ENCODE results near the gene PCBP3.

The PCBP3 gene

GRCh38 chr21:45864436-45864835 lies 220.9 kb downstream of the PCBP3 start:
- Histone ChIP-seq H3K4me3 (ENCODE audit: low read depth in 1 of 2, low read length in 2 of 2) (no peak overlapping the region), H3K9me3 (ENCODE audit: insufficient read depth, low read length, severe bottlenecking) (no peaks in the 10 kb centered on the region), H3K27ac (ENCODE audit: low read length) (no peak overlapping the region), H3K27me3 (ENCODE audit: insufficient read depth, low read length, poor library complexity) (no peaks in the 10 kb centered on the region), H3K36me3 (ENCODE audit: insufficient read depth, low read length) (no peaks in the 10 kb centered on the region), H3K79me2 (ENCODE audit: insufficient read depth, low read length) (no peaks in the 10 kb centered on the region), H3K4me1 (ENCODE audit: insufficient read depth, low read length) (no peaks in the 10 kb centered on the region), H2AFZ (ENCODE audit: low read depth, low read length) (no peak overlapping the region), H4K20me1 (ENCODE audit: insufficient read depth, low read length) (peaks cover 5% of the 10 kb centered on the region; the same call in 1 of the 2 replicates), H3K4me2 (ENCODE audit: insufficient read depth, low read length) (no peak overlapping the region), H3K9ac (ENCODE audit: low read depth, low read length) (no peak overlapping the region)
- TF ChIP-seq EZH2 (IDR thresholded peaks at IDR 0.05; ENCODE audit: borderline replicate concordance, low read depth, low read length, severe bottlenecking) (no peak), CTCF (IDR thresholded peaks at IDR 0.05; ENCODE audit: borderline replicate concordance, extremely low read depth, low read length, poor library complexity, severe bottlenecking) (no peak)
- no peak for ATAC-seq (ENCODE audit: insufficient read depth, low read depth)
- no peak for DNase-seq

DNA sequence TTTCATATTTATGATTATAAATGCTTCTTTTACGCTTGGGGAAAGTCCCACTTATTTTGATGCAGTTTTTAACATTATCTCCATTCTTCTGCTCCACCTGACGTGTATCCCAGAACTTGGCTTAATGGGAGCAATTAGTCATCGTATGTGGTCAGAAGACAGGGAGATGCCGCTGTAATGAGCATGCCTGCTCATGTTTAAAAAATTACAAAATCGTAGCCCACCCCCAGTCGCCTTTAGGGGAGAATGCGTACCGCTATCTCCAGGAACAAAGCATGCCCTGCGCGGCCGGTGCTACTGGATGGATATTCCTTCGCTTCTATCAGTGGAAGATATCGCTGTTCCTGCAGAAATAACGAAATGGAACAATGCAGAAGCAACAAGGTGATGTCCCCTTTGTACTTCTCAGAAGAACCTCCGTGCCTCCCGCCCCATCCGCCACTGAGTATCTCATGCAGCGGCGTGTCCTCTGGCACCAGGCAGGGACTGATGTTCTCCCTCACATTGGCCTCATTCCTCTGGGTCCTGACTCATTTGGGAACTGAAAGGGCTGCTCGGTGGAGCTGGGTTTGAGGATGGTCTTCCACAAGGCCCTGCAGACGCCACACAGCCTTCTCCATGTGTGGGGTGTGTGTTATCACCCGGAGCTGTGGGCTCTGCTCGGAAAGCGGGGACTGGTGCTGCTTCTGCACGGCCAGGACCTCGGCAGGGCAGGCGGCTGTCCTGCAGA lies 221.7 kb downstream of the PCBP3 start:
- H3K9me3 ChIP-seq (ENCODE audit: insufficient read depth, low read length, severe bottlenecking): no peaks in the 10 kb centered on the region
- ATAC-seq (ENCODE audit: insufficient read depth, low read depth): no peak
- H3K27ac ChIP-seq (ENCODE audit: low read length): no peak overlapping the region
- H3K79me2 ChIP-seq (ENCODE audit: insufficient read depth, low read length): no peaks in the 10 kb centered on the region
- no peak for TF ChIP-seq EZH2 (IDR thresholded peaks at IDR 0.05; ENCODE audit: borderline replicate concordance, low read depth, low read length, severe bottlenecking)
- TF ChIP-seq CTCF (IDR thresholded peaks at IDR 0.05; ENCODE audit: borderline replicate concordance, extremely low read depth, low read length, poor library complexity, severe bottlenecking): no peak
- H4K20me1 ChIP-seq (ENCODE audit: insufficient read depth, low read length): peaks cover 5% of the 10 kb centered on the region; the same call in 1 of the 2 replicates
- H3K4me1 ChIP-seq (ENCODE audit: insufficient read depth, low read length): no peaks in the 10 kb centered on the region
- no peak overlapping the region for H2AFZ ChIP-seq (ENCODE audit: low read depth, low read length)
- H3K36me3 ChIP-seq (ENCODE audit: insufficient read depth, low read length): no peaks in the 10 kb centered on the region
- H3K27me3 ChIP-seq (ENCODE audit: insufficient read depth, low read length, poor library complexity): no peaks in the 10 kb centered on the region
- no peak overlapping the region for H3K4me3 ChIP-seq (ENCODE audit: low read depth in 1 of 2, low read length in 2 of 2)
- H3K9ac ChIP-seq (ENCODE audit: low read depth, low read length): no peak overlapping the region
- H3K4me2 ChIP-seq (ENCODE audit: insufficient read depth, low read length): no peak overlapping the region
- no peak for DNase-seq

- no peak for DNase-seq
Observed at GRCh38 chr21:45866551-45866950, 223.0 kb downstream of the PCBP3 start.

More at GRCh38 chr21:45866551-45866950, 223.0 kb downstream of the PCBP3 start:
- Histone ChIP-seq H2AFZ (ENCODE audit: low read depth, low read length) (no peak overlapping the region), H3K4me3 (ENCODE audit: low read depth in 1 of 2, low read length in 2 of 2) (no peak overlapping the region), H4K20me1 (ENCODE audit: insufficient read depth, low read length) (no peaks in the 10 kb centered on the region), H3K4me1 (ENCODE audit: insufficient read depth, low read length) (no peaks in the 10 kb centered on the region), H3K4me2 (ENCODE audit: insufficient read depth, low read length) (no peak overlapping the region), H3K9me3 (ENCODE audit: insufficient read depth, low read length, severe bottlenecking) (no peaks in the 10 kb centered on the region), H3K9ac (ENCODE audit: low read depth, low read length) (no peak overlapping the region), H3K36me3 (ENCODE audit: insufficient read depth, low read length) (no peaks in the 10 kb centered on the region), H3K27ac (ENCODE audit: low read length) (no peak overlapping the region), H3K27me3 (ENCODE audit: insufficient read depth, low read length, poor library complexity) (no peaks in the 10 kb centered on the region), H3K79me2 (ENCODE audit: insufficient read depth, low read length) (no peaks in the 10 kb centered on the region)
- no peak for TF ChIP-seq CTCF (IDR thresholded peaks at IDR 0.05; ENCODE audit: borderline replicate concordance, extremely low read depth, low read length, poor library complexity, severe bottlenecking)
- no peak for TF ChIP-seq EZH2 (IDR thresholded peaks at IDR 0.05; ENCODE audit: borderline replicate concordance, low read depth, low read length, severe bottlenecking)
- ATAC-seq (ENCODE audit: insufficient read depth, low read depth): no peak
